ENCODE measurements around the gene CIDEC.
"Not testable (repeated sequence)": the region's sequence is repeated elsewhere in the genome, so short reads cannot be mapped to it uniquely, and the experiment has no call there.

CIDEC gene

GRCh38 chr3:9851383-9851782 lies 28.7 kb downstream of the CIDEC start:
- in situ Hi-C loops (cut with MboI; ENCODE audit: low sequenced_read_pairs), result not testable (repeated sequence)

GRCh38 chr3:9848860-9849259 lies 31.2 kb downstream of the CIDEC start:
- in situ Hi-C loops (cut with MboI; ENCODE audit: low sequenced_read_pairs), result not testable (repeated sequence)

GRCh38 chr3:9847870-9848269 lies 32.2 kb downstream of the CIDEC start:
- in situ Hi-C loops (cut with MboI; ENCODE audit: low sequenced_read_pairs), result not testable (repeated sequence)

- in situ Hi-C loops (cut with MboI; ENCODE audit: low sequenced_read_pairs), result no loop called here
Observed at GRCh38 chr3:9846931-9847488, 33.0 kb downstream of the CIDEC start.

GRCh38 chr3:9846231-9846630 lies 33.8 kb downstream of the CIDEC start:
- in situ Hi-C loops (cut with MboI; ENCODE audit: low sequenced_read_pairs), result no loop called here

- in situ Hi-C loops (cut with MboI; ENCODE audit: low sequenced_read_pairs), result no loop called here
Observed at GRCh38 chr3:9843715-9844438, 36.2 kb downstream of the CIDEC start, which contains the start of gene RPUSD3. RPUSD3 (minus strand) TSS chr3:9844008; CDS start chr3:9843990, 18 bp downstream.

GRCh38 chr3:9841015-9841414 lies 39.0 kb downstream of the CIDEC start:
- in situ Hi-C loops (cut with MboI; ENCODE audit: low sequenced_read_pairs), result no loop called here

- in situ Hi-C loops (cut with MboI; ENCODE audit: low sequenced_read_pairs), result no loop called here
Observed at GRCh38 chr3:9838856-9839255, 41.2 kb downstream of the CIDEC start.

GRCh38 chr3:9837701-9838582 lies 42.1 kb downstream of the CIDEC start:
- in situ Hi-C loops (cut with MboI; ENCODE audit: low sequenced_read_pairs), result no loop called here

GRCh38 chr3:9834520-9835380 lies 45.3 kb downstream of the CIDEC start:
- in situ Hi-C loops (cut with MboI; ENCODE audit: low sequenced_read_pairs), result no loop called here

- in situ Hi-C loops (cut with MboI; ENCODE audit: low sequenced_read_pairs), result no loop called here
Observed at GRCh38 chr3:9833078-9833477, 47.0 kb downstream of the CIDEC start.

- in situ Hi-C loops (cut with MboI; ENCODE audit: low sequenced_read_pairs), result no loop called here
Observed at GRCh38 chr3:9831253-9831652, 48.8 kb downstream of the CIDEC start.

GRCh38 chr3:9828801-9829755 lies 51.0 kb downstream of the CIDEC start:
- in situ Hi-C loops (cut with MboI; ENCODE audit: low sequenced_read_pairs), result no loop called here

- in situ Hi-C loops (cut with MboI; ENCODE audit: low sequenced_read_pairs), result no loop called here
Observed at GRCh38 chr3:9826815-9827573, 53.1 kb downstream of the CIDEC start.

- in situ Hi-C loops (cut with MboI; ENCODE audit: low sequenced_read_pairs), result no loop called here
Observed at GRCh38 chr3:9825451-9826040, 54.5 kb downstream of the CIDEC start.

- in situ Hi-C loops (cut with MboI; ENCODE audit: low sequenced_read_pairs), result no loop called here
Observed at GRCh38 chr3:9820946-9821345, 59.1 kb downstream of the CIDEC start.

GRCh38 chr3:9820543-9820942 lies 59.5 kb downstream of the CIDEC start:
- in situ Hi-C loops (cut with MboI; ENCODE audit: low sequenced_read_pairs), result no loop called here

- in situ Hi-C loops (cut with MboI; ENCODE audit: low sequenced_read_pairs), result no loop called here
Observed at GRCh38 chr3:9818666-9819335, 61.3 kb downstream of the CIDEC start.

Data from hTERT RPE-1 (cell line).